Left cardiac atrium (tissue), 4 donors: ENCODE measurements around the gene RSPRY1. TPM values are rescaled to one million over a fixed set of nuclear protein-coding genes. Genes with fewer than 3 reads are reported as not detected.
A peak's percentile ranks its signal among the peaks of the same experiment; 100 is the strongest.

Source experiments
- ATAC-seq, 2 donors: fragments of 200-7000 bp; cut with Tn5 transposase; one replicate each; pipeline ENCODE4 v1.9.1; 2020; ENCODE audit warnings: mild to moderate bottlenecking in 2 of 2, moderate library complexity in 2 of 2
- DNase-seq: peaks from one replicate; pipeline ENCODE4 v3.0.0-alpha.2; 2020
- intact Hi-C, 2 donors: fragments of 100-400 bp; cut with DNase I; formaldehyde crosslinking; loops; one replicate each; pipeline versions ENCODE4 v1.14.1 to v1.15.1; 2022 to 2023
- total RNA-seq, 2 donors: library from RNA; stranded (reverse); fragmentation: NEBNext Ultra II Directional; extraction: Animal tissue kit (Norgen Biotek cat#: 25700); gene quantifications; one replicate each; pipeline ENCODE4 v1.2.1, GENCODE V29; 2021
- donor health status: DM: no; HTN: yes; CAD: no.
- donor health status: DM: no; HTN: yes; CAD: no; lungs with severe emphysema.
- donor health status: DM: yes; HTN: yes; CAD: no.
- donor health status: Dilated cardiomyopathy.

Gene RSPRY1
- total RNA-seq, 2 donors from 2014 or later = 13.4 to 16.5 TPM

DNA sequence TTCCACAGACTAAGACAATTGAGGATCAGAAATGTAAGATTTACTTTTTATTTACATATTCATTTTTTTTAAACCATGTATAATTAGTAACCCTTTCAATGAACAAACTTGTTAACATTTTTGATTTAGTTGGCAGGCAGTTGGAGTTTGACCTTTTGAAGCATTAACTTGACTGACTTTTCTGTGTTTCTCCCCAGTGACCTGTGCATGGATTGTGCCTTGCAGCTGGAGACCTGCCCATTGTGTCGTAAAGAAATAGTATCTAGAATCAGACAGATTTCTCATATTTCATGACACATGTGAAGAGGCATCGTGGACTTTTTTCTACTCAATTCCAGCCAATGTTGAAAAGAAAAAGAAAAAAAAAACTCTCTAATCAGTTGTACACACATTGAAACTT is 52.6 kb downstream of the RSPRY1 start:
- DNase-seq (no peak), ATAC-seq (no peak)
- intact Hi-C loops = no loop called here

DNA sequence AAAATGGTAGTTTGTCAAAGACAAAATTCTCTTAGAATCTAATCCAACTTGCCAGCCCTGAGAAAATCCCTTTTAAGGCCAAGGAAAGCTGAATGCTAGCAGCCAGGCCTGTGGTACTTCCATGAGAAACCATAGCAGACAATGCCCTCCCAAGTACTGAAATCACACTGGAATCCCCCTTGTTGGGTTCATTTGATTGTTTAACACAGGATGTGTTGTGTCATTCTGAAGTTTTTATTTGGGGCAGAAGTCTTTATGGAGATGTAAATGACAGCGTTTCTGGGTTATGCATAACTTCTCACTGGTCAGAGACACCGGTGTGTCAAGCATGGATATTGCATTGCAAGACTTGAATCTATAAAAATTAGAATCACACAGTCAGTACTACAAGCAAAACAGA is 53.0 kb downstream of the RSPRY1 start:
- ATAC-seq = no peak
- intact Hi-C loops = no loop called here
- DNase-seq = no peak

DNA sequence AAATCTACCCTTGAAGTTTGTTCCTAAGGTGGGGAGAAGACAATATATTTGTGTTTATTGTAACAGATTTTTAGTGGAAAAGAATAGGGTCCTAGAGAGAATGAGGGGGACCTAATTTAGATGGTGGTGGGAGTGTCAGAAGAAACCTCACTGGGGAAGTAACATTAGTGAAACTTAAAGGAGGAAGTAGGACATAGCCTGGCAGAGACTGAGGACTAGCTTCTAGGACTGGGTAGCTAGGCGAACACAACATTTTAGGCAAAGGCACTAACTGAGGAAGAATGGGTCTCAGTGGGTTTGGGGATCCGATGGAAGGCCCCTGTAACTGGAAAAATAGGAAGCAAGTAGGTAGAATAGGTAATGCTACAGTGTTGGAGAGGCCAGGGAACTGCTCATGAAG is 54.7 kb downstream of the RSPRY1 start:
- intact Hi-C loops = no loop called here
- no peak for ATAC-seq
- no peak for DNase-seq

DNA sequence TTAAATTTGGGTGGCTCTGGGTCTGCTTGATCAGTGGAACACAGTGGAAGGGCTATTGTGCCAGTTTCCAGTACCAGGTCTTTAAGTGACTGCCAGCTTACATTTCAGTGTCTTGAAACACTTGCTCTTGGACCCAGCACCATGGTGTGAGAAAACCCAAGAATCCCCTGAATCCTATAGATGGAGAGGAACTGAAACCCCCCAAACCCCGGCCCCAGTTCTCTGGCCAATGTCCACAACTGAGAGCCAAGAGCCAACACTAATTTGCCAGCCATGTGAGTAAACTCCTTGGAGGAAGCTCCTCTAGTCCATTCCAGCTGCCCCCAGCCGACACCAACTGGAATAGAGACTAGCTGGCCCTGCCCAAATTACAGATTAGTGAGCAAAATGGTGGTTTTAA is 56.5 kb downstream of the RSPRY1 start:
- DNase-seq = no peak
- intact Hi-C loops = no loop called here
- no peak for ATAC-seq

DNA sequence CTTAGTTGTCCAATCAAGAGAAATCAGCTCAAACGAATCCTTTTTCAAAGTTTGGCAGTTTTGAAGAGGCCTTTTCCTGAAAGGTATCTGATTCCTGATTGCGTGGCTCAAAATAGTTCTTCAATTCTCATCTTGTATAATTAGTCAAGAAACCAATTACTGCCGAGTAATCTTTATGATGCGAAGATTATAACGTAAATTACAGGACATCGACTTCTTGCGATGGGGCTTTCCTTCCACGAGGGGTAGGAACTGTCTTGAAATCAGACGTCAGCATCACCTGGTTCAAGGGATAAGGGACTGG is 58.3 kb downstream of the RSPRY1 start:
- peak in 1 of 2 donors; percentile 8 for ATAC-seq

DNA sequence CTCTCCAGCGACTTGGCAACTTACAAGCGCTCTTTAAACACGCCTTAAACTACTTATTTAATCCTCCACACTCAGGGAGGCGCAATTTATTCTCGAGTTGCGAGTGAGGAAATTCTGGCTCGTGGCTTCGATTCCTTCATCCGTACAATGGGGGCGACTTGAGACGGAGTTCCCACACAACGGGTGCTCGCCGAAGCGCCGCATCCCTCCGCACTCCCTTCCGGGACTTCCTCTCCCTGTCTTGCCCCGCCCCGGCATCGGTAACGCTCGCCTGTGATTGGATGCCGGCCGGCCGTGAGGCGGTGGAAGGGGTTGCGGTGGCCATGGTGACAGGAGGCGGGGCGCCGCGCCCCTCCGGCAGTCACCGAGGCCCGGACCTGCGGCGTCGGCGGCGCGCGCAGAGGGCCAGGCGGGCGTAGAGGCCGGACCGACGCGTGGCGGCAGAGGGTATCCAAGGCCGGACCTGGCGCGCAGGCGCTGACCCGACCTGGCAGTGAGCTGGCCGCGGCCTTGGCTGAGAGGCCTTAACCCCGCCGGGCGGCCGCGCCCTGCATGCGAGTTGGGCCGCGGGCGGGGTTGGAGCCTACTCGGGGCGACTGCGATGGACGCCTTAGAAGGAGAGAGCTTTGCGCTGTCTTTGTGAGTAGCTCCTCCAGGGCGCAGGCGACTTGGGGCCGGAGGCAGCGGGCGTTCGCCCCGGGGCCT is 58.8 kb downstream of the RSPRY1 start, which contains the start of gene ARL2BP:
Gene ARL2BP, plus strand, starts transcription at position 493 of the 705 bp plus-strand sequence. Its CDS starts 109 bp downstream, at position 602.
- ATAC-seq = peak; percentile 98 to 99
- intact Hi-C loops = loop anchor here in 1 of 2 donors (2.0 kb wide), 1 partner anchor 54 kb away; no protein-coding TSS in a partner anchor
- peak; percentile 99 for DNase-seq

More for the DNA sequence above, 58.3 kb downstream of the RSPRY1 start:
- intact Hi-C loops = loop anchor here in 1 of 2 donors (2.0 kb wide), 1 partner anchor 54 kb away; no protein-coding TSS in a partner anchor
- DNase-seq = no peak

DNA sequence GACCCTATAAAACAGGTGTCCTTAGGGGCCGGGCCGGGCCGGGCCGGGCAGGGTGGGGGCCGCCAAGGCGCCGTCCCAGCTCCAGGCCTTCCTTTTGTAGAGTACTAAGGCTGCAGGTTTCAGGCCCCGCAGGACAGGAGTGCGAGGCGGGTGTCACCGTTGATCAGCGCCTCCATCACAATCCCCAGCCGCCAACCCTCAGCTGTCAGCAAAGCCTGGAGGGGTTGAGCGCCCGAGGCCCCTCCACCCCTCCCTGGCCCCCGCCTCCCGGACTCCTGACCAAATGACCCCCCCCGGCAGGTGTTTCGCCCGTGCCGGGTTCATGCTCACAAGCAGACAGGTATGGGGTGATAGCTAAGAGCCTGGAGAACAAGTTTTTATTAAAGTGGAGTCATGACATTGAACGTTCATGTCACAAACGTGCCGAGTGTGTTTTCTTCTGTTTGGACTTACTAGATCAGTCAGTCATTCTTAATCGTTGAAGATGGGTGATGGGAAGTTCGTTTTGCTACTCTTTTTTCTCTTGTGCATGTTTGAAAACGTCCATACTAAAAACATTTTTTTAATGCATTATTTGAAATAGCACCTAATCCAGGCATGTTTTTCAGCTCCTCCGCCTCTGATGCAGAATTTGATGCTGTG is 59.5 kb downstream of the RSPRY1 start:
- no peak for DNase-seq
- intact Hi-C loops = loop anchor here in 1 of 2 donors (2.0 kb wide), 1 partner anchor 53 kb away; no protein-coding TSS in a partner anchor
- ATAC-seq = peak; percentile 35 to 45

DNA sequence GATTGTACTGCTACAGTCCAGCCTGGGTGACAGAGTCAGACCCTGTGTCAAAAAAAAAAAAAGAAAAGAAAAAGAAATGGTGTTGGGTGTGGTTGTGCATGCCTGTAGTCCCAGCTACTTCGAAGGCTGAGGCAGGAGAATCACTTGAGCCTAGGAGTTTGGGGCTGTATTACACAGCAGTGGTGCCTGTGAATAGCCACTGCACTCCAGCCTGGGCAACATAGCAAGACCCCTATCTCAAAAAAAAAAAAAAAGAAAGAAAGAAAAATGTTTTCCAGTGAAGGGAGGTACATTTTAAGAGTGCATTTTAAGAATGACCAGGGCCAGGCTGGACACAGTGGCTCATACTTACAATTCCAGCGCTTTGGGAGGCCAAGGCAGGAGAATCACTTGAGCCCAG is 65.2 kb downstream of the RSPRY1 start:
- DNase-seq (no peak), ATAC-seq (no peak)
- intact Hi-C loops = no loop called here

DNA sequence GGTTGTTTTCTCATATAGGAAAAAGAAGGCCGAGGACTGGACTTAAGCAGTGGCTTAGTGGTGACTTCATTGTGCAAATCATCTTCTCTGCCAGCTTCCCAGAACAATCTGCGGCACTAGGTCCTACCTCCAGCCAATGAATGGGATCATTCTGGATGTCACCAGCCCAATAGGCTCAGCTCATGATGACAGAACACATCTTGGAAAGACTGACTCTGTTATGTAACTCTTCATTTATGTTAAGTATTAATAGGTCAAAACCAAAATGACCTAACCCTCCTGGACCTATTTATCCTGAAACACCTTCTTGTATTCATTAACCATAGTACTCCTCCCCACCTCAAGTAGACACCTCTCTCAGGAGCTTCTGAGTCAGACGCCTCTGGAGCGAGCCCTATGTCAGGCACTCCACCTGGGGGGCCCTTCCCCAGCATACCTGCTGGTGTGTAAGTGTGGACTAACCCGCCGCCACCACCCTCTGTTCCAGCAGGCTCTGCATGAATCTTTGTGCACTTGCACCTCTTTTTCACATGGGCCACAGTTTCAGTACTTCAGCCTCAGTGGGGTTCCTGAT is 66.1 kb downstream of the RSPRY1 start:
- intact Hi-C loops = no loop called here
- DNase-seq = no peak
- ATAC-seq = peak in 1 of 2 donors; percentile 12

DNA sequence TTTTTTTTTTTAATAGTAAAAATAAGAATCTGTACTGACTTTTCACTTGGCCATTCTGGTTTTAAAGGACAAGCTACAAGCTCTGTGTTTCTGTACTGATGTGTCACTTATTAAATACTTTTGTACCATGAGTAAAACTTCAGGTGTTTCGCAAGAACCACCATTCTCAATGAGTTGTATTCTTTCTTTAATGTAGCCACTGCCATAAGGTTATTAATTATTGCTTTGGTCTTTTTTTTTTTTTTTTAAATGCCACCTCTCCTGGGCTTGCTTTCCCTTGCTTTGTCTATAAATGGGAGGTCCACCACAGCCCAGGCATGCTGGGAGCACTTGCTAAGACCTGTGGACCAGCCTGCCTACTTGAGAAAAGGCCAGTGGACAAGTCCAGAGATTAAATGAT is 67.3 kb downstream of the RSPRY1 start:
- ATAC-seq (no peak), DNase-seq (no peak)
- intact Hi-C loops = no loop called here

DNA sequence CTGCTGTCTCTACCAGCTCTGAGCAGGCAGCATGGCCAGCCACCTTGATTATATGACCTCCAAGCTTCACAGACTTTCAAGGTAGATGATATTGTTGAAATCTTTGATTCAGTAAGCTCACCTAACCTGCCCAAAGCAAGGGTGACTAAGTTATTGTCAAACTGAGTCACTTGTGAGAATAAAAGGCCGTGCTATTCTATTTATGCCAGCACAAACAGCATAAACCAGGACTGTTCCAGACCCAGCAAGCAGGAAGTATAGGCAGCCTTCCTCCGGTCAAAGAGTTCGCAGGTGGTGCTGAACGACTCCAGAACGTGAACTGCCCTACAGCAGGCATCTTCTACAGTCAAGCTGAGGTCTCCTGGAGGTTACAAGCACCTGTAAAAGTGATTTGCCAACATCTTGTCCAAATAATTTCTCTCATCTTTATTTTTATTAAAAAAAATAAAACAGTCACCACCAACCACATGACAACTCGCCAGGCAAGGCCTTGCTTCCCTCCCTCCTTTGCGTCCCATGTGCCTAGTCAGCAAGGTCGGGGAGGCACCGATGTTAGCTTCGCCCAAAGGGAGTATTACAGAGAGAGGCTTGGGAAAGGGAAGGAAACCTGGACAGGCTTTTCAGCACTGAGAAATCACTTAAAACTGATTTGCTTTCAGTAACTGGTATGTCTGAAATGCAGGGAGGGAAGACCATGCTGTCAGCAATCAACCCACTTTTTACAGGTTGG is 69.7 kb downstream of the RSPRY1 start:
- ATAC-seq (no peak), DNase-seq (peak; percentile 5)
- intact Hi-C loops = no loop called here

DNA sequence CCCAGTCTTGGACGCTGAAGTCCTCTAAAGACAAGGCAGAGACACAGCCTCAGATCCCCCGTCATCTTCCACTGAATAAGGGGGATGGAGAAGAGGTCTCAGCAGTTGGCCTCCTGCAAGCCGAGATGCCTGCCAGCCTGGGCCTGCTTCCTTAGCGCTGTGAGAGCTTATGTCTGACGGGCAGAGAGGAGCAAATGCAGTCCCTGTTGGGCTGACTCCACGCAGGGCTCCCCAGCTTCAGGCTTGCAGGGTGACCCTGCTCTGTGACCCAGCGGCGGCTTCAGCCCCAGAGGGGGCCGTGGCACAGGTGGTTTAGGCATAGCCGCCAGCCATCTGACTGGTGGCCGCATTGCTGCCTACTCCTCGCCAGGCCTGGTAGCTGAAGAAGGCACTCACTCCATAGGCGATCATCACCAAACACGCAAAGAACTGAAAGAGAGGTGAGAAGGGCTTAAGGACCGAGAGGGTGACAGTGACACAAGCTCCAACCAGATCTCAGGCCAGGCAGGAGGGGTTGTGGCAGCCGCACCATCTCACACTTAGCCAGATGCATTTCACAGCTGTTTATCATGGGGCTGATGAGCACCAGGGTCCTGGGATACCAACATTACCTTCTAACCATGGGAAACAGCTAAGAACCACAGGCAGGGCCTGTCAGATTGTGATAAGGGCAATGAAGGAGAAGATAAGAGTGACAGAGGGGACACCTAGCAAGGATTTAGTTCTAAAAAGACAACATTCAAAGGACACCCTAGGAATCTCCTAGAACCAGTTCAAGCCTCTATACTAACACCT is 70.7 kb downstream of the RSPRY1 start:
- DNase-seq (peak; percentile 7), ATAC-seq (peak in 1 of 2 donors; percentile 28)
- intact Hi-C loops = no loop called here

DNA sequence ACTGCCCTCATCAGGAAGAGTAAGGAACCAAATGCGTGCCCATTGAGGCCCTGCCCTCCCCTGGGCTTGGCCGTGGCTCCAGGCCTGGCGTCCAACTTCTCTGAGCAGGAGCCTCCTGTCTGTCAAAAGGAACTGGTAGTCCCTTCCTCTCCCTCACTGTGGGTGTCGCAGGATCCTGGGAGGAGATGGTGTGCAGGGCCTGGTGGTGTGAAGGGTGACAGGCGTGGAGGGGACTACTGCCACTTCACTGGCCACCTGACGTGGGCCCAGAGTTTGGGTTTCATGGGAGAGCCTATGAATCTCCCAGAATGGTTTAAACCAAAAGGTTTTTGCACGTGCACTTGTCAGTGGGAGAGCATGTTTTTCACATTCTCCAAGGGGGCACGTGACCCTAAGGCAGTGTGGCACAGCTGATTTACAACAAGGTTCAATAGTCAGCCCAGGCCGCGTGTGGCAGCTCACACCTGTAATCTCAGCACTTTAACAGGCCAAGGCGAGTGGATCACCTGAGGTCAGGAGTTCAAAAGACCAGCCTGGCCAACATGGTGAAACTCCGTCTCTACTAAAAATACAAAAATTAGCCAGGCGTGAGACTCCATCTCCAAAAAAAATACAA is 71.4 kb downstream of the RSPRY1 start:
- no peak for ATAC-seq
- intact Hi-C loops = no loop called here
- peak; percentile 10 for DNase-seq

DNA sequence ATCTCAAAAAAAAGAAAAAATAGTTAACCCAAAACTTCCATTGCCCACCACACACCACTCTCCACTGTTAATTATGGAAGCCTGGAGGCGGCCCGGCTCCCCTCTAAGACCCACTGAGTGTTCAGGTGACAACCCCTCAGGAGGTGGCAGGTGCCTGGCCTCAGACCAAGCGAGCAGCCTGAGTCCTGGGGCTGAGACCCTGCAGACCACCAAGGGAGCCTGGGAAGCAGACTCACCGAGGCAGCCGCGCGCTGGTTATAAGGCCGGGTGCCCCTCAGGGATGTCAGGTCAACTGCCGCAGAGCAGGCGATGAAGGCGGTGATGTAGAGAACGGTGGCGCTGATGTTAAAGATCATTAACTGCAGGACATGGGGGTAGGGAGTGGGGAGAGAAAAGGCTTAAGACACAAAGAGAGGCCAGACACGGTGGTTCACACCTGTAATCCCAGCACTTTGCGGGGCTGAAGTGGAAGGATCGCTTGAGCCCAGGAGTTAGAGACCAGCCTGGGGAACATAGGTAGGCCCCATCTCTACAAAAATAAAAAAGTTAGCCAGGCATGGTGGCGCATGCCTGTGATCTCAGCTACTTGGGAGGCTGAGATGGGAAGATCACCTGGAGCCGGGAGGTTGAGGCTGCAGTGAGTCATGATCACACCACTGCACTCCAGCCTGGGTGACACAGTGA is 72.2 kb downstream of the RSPRY1 start:
- ATAC-seq = no peak
- intact Hi-C loops = no loop called here

DNA sequence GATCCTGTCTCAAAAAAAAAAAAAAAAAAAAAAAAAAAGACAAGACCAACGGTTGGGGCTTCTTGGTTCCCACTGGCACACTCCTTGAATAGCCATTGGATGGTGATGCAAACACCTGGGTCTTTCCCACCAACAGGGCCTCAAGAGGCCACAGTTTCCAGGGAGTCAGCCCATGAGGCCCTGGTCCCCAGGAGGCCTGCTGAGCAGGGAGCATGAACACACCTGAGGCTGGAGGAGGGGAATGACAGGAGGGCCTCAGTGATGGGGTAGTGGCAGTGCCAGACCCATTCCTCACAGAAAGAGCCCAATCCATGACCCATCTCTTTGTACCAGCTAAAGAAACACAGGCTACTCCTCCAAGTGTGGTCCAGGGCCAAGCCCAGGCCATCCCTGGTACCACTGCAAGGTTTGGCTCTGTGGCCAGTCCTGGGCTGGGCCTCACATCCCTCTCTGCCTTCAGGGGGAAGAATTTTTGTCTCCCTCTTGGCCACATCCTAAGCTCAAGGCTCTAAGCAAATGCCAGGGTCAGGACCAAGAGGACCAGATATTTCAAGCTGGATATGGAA is 72.9 kb downstream of the RSPRY1 start:
- ATAC-seq (no peak), DNase-seq (peak; percentile 6)
- intact Hi-C loops = no loop called here

More for the DNA sequence above, 72.2 kb downstream of the RSPRY1 start:
- DNase-seq = peak; percentile 12

DNA sequence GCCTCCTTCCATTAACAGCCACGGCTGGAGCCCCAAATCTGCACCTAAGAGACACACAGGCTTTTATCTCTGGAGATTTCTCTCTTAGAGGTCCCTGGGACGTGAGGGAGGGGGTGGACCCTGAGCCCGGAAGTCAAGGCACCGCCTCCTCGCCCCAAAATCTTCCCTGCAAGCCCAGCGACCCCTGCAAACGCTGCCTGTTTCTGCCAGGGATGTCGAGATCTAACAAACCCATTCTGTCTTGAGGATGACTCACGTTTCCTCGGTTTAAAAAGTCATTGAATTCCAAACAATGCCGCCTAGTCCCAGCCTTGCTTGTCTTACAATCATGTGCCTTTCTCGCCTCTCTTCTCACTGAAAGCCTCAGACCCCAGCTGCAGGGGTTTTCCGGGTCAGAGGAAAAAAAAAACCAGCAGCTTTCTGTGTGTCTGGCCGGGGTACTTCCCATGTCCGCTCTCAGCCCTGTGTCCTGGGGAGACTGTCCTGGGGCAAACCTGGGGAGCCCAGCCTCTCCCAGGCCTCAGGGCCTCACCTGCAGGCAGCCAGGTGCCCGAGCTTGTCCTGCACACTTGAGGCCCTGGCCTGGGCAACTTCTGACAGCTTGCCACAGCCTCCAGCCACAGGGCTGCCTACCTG is 74.3 kb downstream of the RSPRY1 start:
- ATAC-seq (peak; percentile 16 to 19), DNase-seq (peak; percentile 48)
- intact Hi-C loops = no loop called here

DNA sequence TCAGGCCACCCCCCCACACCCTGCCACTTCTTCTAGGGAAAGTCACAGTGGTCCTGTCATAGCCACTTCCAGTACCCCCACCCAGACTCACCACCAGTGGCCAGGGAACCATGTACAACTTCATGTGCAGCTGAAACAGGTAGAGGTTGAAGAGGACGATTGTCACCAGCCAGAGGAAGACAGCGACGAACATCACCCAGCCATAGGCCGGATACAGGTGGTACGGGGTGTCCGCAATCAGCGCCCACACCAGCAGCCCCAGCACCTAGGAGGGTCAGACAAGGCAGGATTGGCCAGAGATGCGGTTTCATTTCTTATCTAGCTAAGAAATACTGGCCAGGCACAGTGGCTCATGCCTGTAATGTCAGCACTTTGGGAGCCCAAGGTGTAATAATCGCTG is 75.7 kb downstream of the RSPRY1 start:
- DNase-seq = no peak
- intact Hi-C loops = no loop called here
- no peak for ATAC-seq
